Measurements from ENCODE around the gene NUP42. TPM values are rescaled to one million over a fixed set of nuclear protein-coding genes. Genes with fewer than 3 reads are reported as not detected.
"Not testable (repeated sequence)": the region's sequence is repeated elsewhere in the genome, so short reads cannot be mapped to it uniquely, and the experiment has no call there.

NUP42 gene
- total and polyA plus RNA-seq, 7 experiments from 2014 or later, result 19.8 to 49.1 (median 27.5) TPM

DNA sequence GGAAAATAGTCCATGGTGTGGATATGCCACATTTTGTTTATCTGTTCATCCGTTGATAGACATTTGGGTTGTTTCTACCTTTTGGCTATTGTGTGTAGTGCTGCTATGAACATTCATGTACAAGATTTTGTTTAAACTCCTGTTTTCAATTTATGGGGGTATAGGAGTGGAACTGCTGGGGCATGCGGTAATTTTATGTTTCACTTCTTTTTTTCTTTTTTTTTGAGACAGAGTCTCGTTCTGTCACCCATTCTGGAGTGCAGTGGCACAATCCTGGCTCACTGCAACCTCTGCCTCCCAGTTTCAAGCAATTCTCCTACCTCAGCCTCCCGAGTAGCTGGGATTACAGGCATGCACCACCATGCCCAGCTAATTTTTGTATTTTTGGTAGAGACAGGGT, 42.5 kb downstream of the NUP42 start:
- H3K36me3 Mint-ChIP-seq; H3K27ac Mint-ChIP-seq; H3K9me3 Mint-ChIP-seq; H3K9me3 ChIP-seq (ENCODE audit: control insufficient read depth in 2 of 3, low read length in 3 of 3); ATAC-seq; H3K4me1 Mint-ChIP-seq; H3K27me3 ChIP-seq (ENCODE audit: control insufficient read depth in 2 of 2, insufficient read depth in 2 of 2, low read length in 2 of 2); DNase-seq; H3K4me3 Mint-ChIP-seq; H3K4me3 ChIP-seq (ENCODE audit: low read length); intact Hi-C loops (cut with micrococcal nuclease); H3K27ac ChIP-seq (ENCODE audit: low read depth, low read length); H3K36me3 ChIP-seq (ENCODE audit: control insufficient read depth in 2 of 3, insufficient read depth in 3 of 3, low read length in 3 of 3); POLR2A ChIA-PET; H3K4me1 ChIP-seq (ENCODE audit: control insufficient read depth in 2 of 2, insufficient read depth in 2 of 2, low read length in 2 of 2); CTCF ChIA-PET: not testable (repeated sequence)
- H3K27me3 Mint-ChIP-seq, result peaks cover 0 to 16% (median 6%) of the 10 kb centered on the region in 5 donors

DNA sequence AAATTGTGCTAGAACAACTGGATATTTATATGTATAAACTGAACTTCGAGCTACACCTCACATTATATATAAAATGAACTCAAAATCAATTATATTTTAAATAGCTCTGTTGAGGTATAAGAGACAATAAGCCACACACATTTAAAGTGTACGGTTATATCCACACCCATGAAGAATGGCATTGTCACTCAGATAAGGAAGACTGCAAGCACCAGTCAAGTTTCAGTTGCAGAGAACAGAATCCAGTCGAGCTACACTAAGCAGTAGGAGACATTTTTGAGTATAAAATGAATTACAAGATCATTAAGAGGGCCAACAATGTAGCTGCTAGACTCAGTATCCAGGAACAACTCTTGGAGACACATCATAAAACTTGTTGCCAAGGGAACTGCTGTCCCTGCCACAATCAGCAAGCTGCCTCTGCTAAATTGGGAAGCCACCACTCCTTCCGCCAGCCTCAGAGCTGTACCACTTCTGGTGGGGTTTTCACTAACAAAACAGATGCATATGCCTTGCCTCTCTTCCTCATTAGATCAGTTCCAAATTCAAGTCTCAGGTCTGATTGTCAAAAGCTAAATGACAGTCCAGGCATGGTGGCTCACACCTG, 45.1 kb downstream of the NUP42 start:
- no peak overlapping the region for H3K27ac ChIP-seq (ENCODE audit: low read depth, low read length)
- H3K9me3 ChIP-seq (ENCODE audit: control insufficient read depth in 2 of 3, low read length in 3 of 3), result no peaks in the 10 kb centered on the region
- no peak overlapping the region for H3K4me3 ChIP-seq (ENCODE audit: low read length)
- Mint-ChIP-seq H3K27me3 (peaks cover 0 to 13% (median 6%) of the 10 kb centered on the region in 5 donors), H3K4me1 (no peaks in the 10 kb centered on the region), H3K27ac (no peak overlapping the region), H3K9me3 (peaks cover 0 to 4% (median 0%) of the 10 kb centered on the region in 11 donors), H3K4me3 (no peak overlapping the region), H3K36me3 (no peaks in the 10 kb centered on the region)
- H3K27me3 ChIP-seq (ENCODE audit: control insufficient read depth in 2 of 2, insufficient read depth in 2 of 2, low read length in 2 of 2), result no peaks in the 10 kb centered on the region
- DNase-seq (no peak), ATAC-seq (no peak)
- no peaks in the 10 kb centered on the region for H3K4me1 ChIP-seq (ENCODE audit: control insufficient read depth in 2 of 2, insufficient read depth in 2 of 2, low read length in 2 of 2)
- intact Hi-C loops (cut with micrococcal nuclease), result no loop called here
- H3K36me3 ChIP-seq (ENCODE audit: control insufficient read depth in 2 of 3, insufficient read depth in 3 of 3, low read length in 3 of 3), result no peaks in the 10 kb centered on the region
- ChIA-PET CTCF (no interaction called here), POLR2A (no interaction called here)

DNA sequence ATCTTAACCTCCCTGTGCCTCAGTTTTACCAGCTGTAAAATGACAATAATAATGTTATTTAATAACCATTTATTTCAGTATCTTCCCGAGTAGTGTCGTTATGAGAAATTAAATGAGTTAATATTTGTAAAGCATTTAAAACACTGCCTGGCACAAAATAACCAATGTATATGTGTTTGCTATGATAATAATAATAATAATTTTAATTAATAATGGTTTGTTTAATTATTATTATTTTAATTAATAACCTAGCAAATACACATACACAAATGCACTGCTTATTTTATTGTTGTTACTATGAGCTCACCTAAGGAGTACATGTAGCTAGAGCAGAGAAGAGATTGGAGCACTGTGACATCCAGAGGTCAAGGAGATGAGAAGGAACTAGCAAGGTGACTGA, 46.6 kb downstream of the NUP42 start:
- no peak for ATAC-seq
- POLR2A ChIA-PET, result no interaction called here

DNA sequence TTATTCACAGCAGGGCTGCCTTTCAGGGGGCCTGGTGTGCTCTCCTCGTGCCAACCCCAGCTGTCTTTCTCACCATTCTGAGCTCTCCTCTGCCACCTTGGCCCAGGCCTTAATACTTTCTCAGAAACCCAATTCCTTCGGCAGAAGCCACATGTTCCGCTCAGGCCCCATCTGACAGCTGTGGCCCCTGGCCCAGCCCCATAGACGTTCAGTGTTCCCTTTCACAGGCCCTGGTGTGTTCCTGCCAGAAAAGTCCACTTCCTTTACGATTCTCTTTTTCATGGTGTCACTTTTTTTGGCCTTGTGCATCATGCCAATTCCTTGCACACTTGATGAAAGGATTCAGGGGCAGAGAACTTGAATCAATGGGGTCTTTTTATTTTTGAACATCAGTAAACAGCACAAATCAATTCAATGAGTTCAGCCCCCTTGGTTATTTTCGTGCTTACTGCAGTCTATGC, 48.8 kb downstream of the NUP42 start:
- Mint-ChIP-seq H3K36me3 (no peaks in the 10 kb centered on the region), H3K27me3 (peaks cover 0 to under 1% (median 0%) of the 10 kb centered on the region in 5 donors), H3K9me3 (peaks cover 0 to 4% (median 0%) of the 10 kb centered on the region in 11 donors), H3K4me3 (no peak overlapping the region), H3K4me1 (peaks cover 0 to 6% (median 4%) of the 10 kb centered on the region in 7 donors), H3K27ac (no peak overlapping the region)
- ChIA-PET POLR2A (no interaction called here), CTCF (no interaction called here)
- no peaks in the 10 kb centered on the region for H3K36me3 ChIP-seq (ENCODE audit: control insufficient read depth in 2 of 3, insufficient read depth in 3 of 3, low read length in 3 of 3)
- H3K4me3 ChIP-seq (ENCODE audit: low read length), result no peak overlapping the region
- DNase-seq, result no peak
- intact Hi-C loops (cut with micrococcal nuclease), result no loop called here
- no peak for ATAC-seq
- H3K27ac ChIP-seq (ENCODE audit: low read depth, low read length), result no peak overlapping the region
- no peaks in the 10 kb centered on the region for H3K4me1 ChIP-seq (ENCODE audit: control insufficient read depth in 2 of 2, insufficient read depth in 2 of 2, low read length in 2 of 2)
- no peaks in the 10 kb centered on the region for H3K27me3 ChIP-seq (ENCODE audit: control insufficient read depth in 2 of 2, insufficient read depth in 2 of 2, low read length in 2 of 2)
- no peaks in the 10 kb centered on the region for H3K9me3 ChIP-seq (ENCODE audit: control insufficient read depth in 2 of 3, low read length in 3 of 3)

More for the DNA sequence above, 46.6 kb downstream of the NUP42 start:
- DNase-seq, result no peak
- Mint-ChIP-seq H3K9me3 (peaks cover 0 to 4% (median 0%) of the 10 kb centered on the region in 11 donors), H3K36me3 (no peaks in the 10 kb centered on the region), H3K27ac (peak overlapping the region in 1 of 9 donors; percentile 47), H3K4me1 (peaks cover 0 to 5% (median 2%) of the 10 kb centered on the region in 7 donors), H3K4me3 (no peak overlapping the region), H3K27me3 (peaks cover 0 to 11% (median 4%) of the 10 kb centered on the region in 5 donors)
- CTCF ChIA-PET, result no interaction called here
- no peaks in the 10 kb centered on the region for H3K36me3 ChIP-seq (ENCODE audit: control insufficient read depth in 2 of 3, insufficient read depth in 3 of 3, low read length in 3 of 3)
- intact Hi-C loops (cut with micrococcal nuclease), result no loop called here
- no peak overlapping the region for H3K27ac ChIP-seq (ENCODE audit: low read depth, low read length)
- no peak overlapping the region for H3K4me3 ChIP-seq (ENCODE audit: low read length)
- no peaks in the 10 kb centered on the region for H3K27me3 ChIP-seq (ENCODE audit: control insufficient read depth in 2 of 2, insufficient read depth in 2 of 2, low read length in 2 of 2)
- H3K4me1 ChIP-seq (ENCODE audit: control insufficient read depth in 2 of 2, insufficient read depth in 2 of 2, low read length in 2 of 2), result no peaks in the 10 kb centered on the region
- no peaks in the 10 kb centered on the region for H3K9me3 ChIP-seq (ENCODE audit: control insufficient read depth in 2 of 3, low read length in 3 of 3)

DNA sequence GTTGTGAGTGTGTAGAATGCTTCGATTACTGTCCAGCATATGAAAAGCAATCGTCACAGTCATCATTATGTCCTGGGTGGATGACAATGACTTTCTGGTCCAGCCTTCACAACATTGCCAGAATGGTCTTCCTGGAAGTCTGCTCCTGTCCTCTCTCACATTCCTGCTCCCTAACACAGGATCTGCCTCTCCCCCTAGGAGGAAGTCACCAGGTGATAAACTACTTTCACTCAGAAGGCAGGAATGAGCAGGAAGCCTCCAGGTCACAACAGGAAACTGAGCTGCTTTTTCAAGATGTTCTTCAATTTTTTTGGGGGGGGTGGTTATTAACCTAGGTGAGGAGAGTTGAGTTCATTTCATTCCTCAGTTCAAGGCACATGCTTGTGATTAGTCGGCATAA, 51.1 kb downstream of the NUP42 start:
- Mint-ChIP-seq H3K27ac (peak overlapping the region in 1 of 9 donors; percentile 34), H3K27me3 (peaks cover 0 to 7% (median 0%) of the 10 kb centered on the region in 5 donors), H3K4me3 (no peak overlapping the region), H3K4me1 (peaks cover 0 to 6% (median 4%) of the 10 kb centered on the region in 7 donors), H3K9me3 (peaks cover 0 to 4% (median 0%) of the 10 kb centered on the region in 11 donors), H3K36me3 (no peaks in the 10 kb centered on the region)
- intact Hi-C loops (cut with micrococcal nuclease), result no loop called here
- CTCF ChIA-PET, result no interaction called here
- H3K9me3 ChIP-seq (ENCODE audit: control insufficient read depth in 2 of 3, low read length in 3 of 3), result no peaks in the 10 kb centered on the region
- H3K4me1 ChIP-seq (ENCODE audit: control insufficient read depth in 2 of 2, insufficient read depth in 2 of 2, low read length in 2 of 2), result no peaks in the 10 kb centered on the region
- POLR2A ChIA-PET, result no interaction called here
- no peak overlapping the region for H3K27ac ChIP-seq (ENCODE audit: low read depth, low read length)
- H3K4me3 ChIP-seq (ENCODE audit: low read length), result no peak overlapping the region
- H3K27me3 ChIP-seq (ENCODE audit: control insufficient read depth in 2 of 2, insufficient read depth in 2 of 2, low read length in 2 of 2), result no peaks in the 10 kb centered on the region
- no peak for DNase-seq
- no peaks in the 10 kb centered on the region for H3K36me3 ChIP-seq (ENCODE audit: control insufficient read depth in 2 of 3, insufficient read depth in 3 of 3, low read length in 3 of 3)
- no peak for ATAC-seq

DNA sequence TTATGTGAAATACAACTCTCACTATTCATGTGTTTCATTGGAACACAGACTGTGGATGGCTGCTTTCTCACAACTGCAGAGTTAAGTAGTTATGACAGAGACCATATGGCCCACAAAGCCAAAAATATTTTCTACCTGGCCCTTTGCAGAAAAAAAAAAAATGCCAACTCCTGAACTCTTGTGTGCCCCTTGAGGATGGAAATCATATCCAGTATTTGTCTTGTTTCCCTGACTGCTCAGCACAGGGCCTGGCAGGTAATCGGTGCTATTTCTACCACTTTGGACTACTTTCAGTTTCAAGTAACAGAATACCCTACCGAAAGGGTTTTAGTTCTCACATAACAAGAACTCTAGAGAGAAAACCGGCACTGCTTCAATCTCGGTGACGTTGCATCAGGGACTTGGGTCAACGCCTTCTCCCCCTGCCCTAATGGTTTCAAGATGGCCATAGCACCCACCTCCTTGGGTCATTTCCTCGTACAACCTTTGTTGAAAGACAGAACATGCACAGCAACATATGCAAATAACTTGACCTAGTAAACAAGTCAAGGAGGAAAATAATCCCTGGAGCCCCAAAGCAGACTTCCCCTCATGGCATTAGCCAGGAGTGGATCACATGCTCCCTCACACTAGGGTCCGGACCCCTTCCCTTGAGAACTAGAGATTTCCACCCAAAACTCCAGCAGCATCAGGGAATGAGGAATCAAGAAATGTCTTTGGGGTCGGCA, 52.9 kb downstream of the NUP42 start:
- Mint-ChIP-seq H3K4me1 (peaks cover 0 to 6% (median 4%) of the 10 kb centered on the region in 7 donors), H3K27ac (peak overlapping the region in 1 of 9 donors; percentile 47), H3K27me3 (peaks cover 0 to 8% (median 0%) of the 10 kb centered on the region in 5 donors), H3K36me3 (no peaks in the 10 kb centered on the region), H3K4me3 (no peak overlapping the region), H3K9me3 (no peaks in the 10 kb centered on the region)
- H3K4me3 ChIP-seq (ENCODE audit: low read length), result no peak overlapping the region
- H3K27ac ChIP-seq (ENCODE audit: low read depth, low read length), result no peak overlapping the region
- no peaks in the 10 kb centered on the region for H3K27me3 ChIP-seq (ENCODE audit: control insufficient read depth in 2 of 2, insufficient read depth in 2 of 2, low read length in 2 of 2)
- intact Hi-C loops (cut with micrococcal nuclease), result no loop called here
- H3K36me3 ChIP-seq (ENCODE audit: control insufficient read depth in 2 of 3, insufficient read depth in 3 of 3, low read length in 3 of 3), result no peaks in the 10 kb centered on the region
- ChIA-PET POLR2A (no interaction called here), CTCF (no interaction called here)
- H3K4me1 ChIP-seq (ENCODE audit: control insufficient read depth in 2 of 2, insufficient read depth in 2 of 2, low read length in 2 of 2), result no peaks in the 10 kb centered on the region
- DNase-seq, result no peak
- ATAC-seq, result no peak
- no peaks in the 10 kb centered on the region for H3K9me3 ChIP-seq (ENCODE audit: control insufficient read depth in 2 of 3, low read length in 3 of 3)

DNA sequence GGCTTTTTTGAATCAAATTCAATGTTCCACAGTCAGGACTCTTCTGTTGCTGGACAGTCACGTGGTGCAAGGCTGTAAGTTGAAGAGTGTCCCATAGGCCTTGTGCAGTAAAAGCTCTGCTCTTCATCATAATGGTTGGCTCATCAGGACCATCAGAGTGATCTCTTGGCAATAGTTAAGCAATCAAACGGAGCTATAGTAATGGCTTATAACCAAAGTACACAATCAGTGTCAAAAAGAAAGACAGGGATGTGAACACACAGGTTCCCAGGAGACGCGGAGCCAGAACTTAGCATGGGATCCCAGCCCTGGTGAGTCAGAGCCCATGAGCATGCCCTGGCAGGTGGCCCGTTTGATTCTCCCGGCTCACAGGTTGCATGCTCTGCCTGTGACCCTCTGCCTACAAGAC, 54.0 kb downstream of the NUP42 start:
- intact Hi-C loops (cut with micrococcal nuclease), result no loop called here
- H3K9me3 ChIP-seq (ENCODE audit: control insufficient read depth in 2 of 3, low read length in 3 of 3), result no peaks in the 10 kb centered on the region

More for the DNA sequence above, 54.0 kb downstream of the NUP42 start:
- H3K36me3 ChIP-seq (ENCODE audit: control insufficient read depth in 2 of 3, insufficient read depth in 3 of 3, low read length in 3 of 3), result no peaks in the 10 kb centered on the region
- no peak for DNase-seq
- Mint-ChIP-seq H3K4me3 (no peak overlapping the region), H3K36me3 (no peaks in the 10 kb centered on the region), H3K4me1 (peaks cover 0 to 6% (median 4%) of the 10 kb centered on the region in 7 donors), H3K27me3 (peaks cover 0 to 8% (median 0%) of the 10 kb centered on the region in 5 donors), H3K27ac (no peak overlapping the region), H3K9me3 (no peaks in the 10 kb centered on the region)
- no peaks in the 10 kb centered on the region for H3K27me3 ChIP-seq (ENCODE audit: control insufficient read depth in 2 of 2, insufficient read depth in 2 of 2, low read length in 2 of 2)
- ChIA-PET POLR2A (interaction anchor here (0.6 kb wide), 1 partner anchor 106 kb away, joined by 3 read pairs; no protein-coding TSS in a partner anchor), CTCF (no interaction called here)
- H3K27ac ChIP-seq (ENCODE audit: low read depth, low read length), result no peak overlapping the region
- H3K4me1 ChIP-seq (ENCODE audit: control insufficient read depth in 2 of 2, insufficient read depth in 2 of 2, low read length in 2 of 2), result no peaks in the 10 kb centered on the region
- H3K4me3 ChIP-seq (ENCODE audit: low read length), result no peak overlapping the region
- no peak for ATAC-seq

All from naive thymus-derived CD4-positive, alpha-beta T cell (primary cell).